Heart right ventricle (tissue), 16 donors: ENCODE data around the gene TBATA. TPM values are rescaled to one million over a fixed set of nuclear protein-coding genes. Genes with fewer than 3 reads are reported as not detected.
"Not testable (repeated sequence)": the region's sequence is repeated elsewhere in the genome, so short reads cannot be mapped to it uniquely, and the experiment has no call there.

Source experiments
- ATAC-seq, 8 donors: fragments of 200-7000 bp; cut with Tn5 transposase; one replicate each; pipeline ENCODE4 v1.9.1; 2020; ENCODE audit warnings: mild to moderate bottlenecking in 8 of 8, moderate library complexity in 8 of 8, moderate number of reproducible peaks in 1 of 8
- DNase-seq, 2 donors: peaks; one replicate each; pipeline ENCODE4 v3.0.0-alpha.2; 2020
- H3K27ac ChIP-seq, 10 donors: fragments of 200-600 bp; sonication (generic) in 2 of 10; one replicate each; pipeline versions ENCODE4 v1.5.0 to v1.8.0; 2020 to 2022; ENCODE audit warnings: mild to moderate bottlenecking in 3 of 10
- H3K27me3 ChIP-seq, 7 donors: fragments of 200-600 bp; one replicate each; pipeline ENCODE4 v1.8.0; 2021 to 2022; ENCODE audit warnings: mild to moderate bottlenecking in 2 of 7
- H3K36me3 ChIP-seq, 9 donors: fragments of 200-600 bp; sonication (generic) in 1 of 9; one replicate each; pipeline versions ENCODE4 v1.5.0 to v1.8.0; 2020 to 2022; ENCODE audit warnings: mild to moderate bottlenecking in 2 of 9
- H3K4me1 ChIP-seq, 9 donors: fragments of 200-600 bp; sonication (generic) in 1 of 9; one replicate each; pipeline versions ENCODE4 v1.5.0 to v1.8.0; 2020 to 2022; ENCODE audit warnings: mild to moderate bottlenecking in 4 of 9
- H3K4me3 ChIP-seq, 10 donors: fragments of 200-600 bp; sonication (generic) in 2 of 10; one replicate each; pipeline versions ENCODE4 v1.5.0 to v1.8.0; 2020 to 2022; ENCODE audit warnings: mild to moderate bottlenecking in 7 of 10, moderate library complexity in 2 of 10
- H3K9me3 ChIP-seq, 11 donors: fragments of 200-600 bp in 10 of 11; sonication (generic) in 2 of 11; one replicate each; pipeline versions ENCODE4 v1.5.0 to v1.8.0; 2013 to 2022; ENCODE audit warnings: mild to moderate bottlenecking in 2 of 11, control low read depth in 1 of 11, moderate library complexity in 1 of 11
- WGBS, 2 donors: extraction: QIAGEN DNeasy Blood & Tissue Kit; methylation state at CpG; one replicate each; pipeline ENCODE4 v1.1.7; 2013; ENCODE audit warnings: inconsistent platforms in 1 of 2; 5-methylcytosine and 5-hydroxymethylcytosine counted together
- intact Hi-C, 10 donors: fragments of 100-400 bp; cut with DNase I; formaldehyde crosslinking; loops; one replicate each; pipeline versions ENCODE4 v1.11.1 to v1.14.2; 2022
- polyA plus RNA-seq, 2 donors: library from polyadenylated mRNA; stranded (reverse); fragments of 200-250 nt; gene quantifications; one replicate each; pipeline ENCODE4 v1.2.3, GENCODE V29; 2013
- total RNA-seq, 10 donors: library from RNA; stranded (reverse); fragmentation: NEBNext Ultra II Directional in 3 of 10; extraction: Animal tissue kit (Norgen Biotek cat#: 25700) in 3 of 10; gene quantifications; one replicate each; pipeline versions ENCODE4 v1.2.1 to v1.2.4, GENCODE V29; 2021 to 2023
- TF ChIP-seq, protein P1 (sequence below), 9 donors: fragments of 200-600 bp; sonication (generic) in 2 of 9; IDR thresholded peaks; one replicate each; pipeline versions ENCODE4 v1.5.0 to v1.8.0; 2021 to 2022; ENCODE audit warnings: antibody characterized with exemption in 9 of 9, mild to moderate bottlenecking in 5 of 9, moderate library complexity in 1 of 9
- donor health status: Arrhythmogenic right ventricular cardiomyopathy.
- donor health status: ischemic (EF 13 %, LVEDD 7.1; RV severe dilation, severe dysfunction).
- donor health status: healthy with polysubstance abuse.
- donor health status: DM: no; HTN: yes; CAD: no.
- donor health status: DM: no; HTN: no; CAD: no.
- donor health status: ischemic (EF 25% LVEDD 6.9; RV normal size, moderate dysfunction).
- donor health status: ischemic (EF 25% LVEDD 5.7; RV mildly dilated, moderate dysfunction).
- donor health status: healthy.
- donor health status: DM: yes; HTN: yes; CAD: no.
- donor health status: Ischemic cardiomyopathy.
- donor health status: ischemic (EF 35%, LVEDD 5.7; RV mildly dilated, moderate dysfunction).
- donor health status: nonischemic (EF 11% LVEDD 7.7; RV severe dilation, severe dysfunction).
- donor health status: DM: yes; HTN: yes; CAD: no.
- donor health status: PGD.
- donor health status: ischemic (EF 29% LVEDD 5.4; RV normal size, mild dysfunction).
- donor health status: nonischemic (EF 23%, LVEDD 6.1; RV moderate dilation, normal function).

Gene TBATA
- total and polyA plus RNA-seq, 12 donors = not detected

DNA sequence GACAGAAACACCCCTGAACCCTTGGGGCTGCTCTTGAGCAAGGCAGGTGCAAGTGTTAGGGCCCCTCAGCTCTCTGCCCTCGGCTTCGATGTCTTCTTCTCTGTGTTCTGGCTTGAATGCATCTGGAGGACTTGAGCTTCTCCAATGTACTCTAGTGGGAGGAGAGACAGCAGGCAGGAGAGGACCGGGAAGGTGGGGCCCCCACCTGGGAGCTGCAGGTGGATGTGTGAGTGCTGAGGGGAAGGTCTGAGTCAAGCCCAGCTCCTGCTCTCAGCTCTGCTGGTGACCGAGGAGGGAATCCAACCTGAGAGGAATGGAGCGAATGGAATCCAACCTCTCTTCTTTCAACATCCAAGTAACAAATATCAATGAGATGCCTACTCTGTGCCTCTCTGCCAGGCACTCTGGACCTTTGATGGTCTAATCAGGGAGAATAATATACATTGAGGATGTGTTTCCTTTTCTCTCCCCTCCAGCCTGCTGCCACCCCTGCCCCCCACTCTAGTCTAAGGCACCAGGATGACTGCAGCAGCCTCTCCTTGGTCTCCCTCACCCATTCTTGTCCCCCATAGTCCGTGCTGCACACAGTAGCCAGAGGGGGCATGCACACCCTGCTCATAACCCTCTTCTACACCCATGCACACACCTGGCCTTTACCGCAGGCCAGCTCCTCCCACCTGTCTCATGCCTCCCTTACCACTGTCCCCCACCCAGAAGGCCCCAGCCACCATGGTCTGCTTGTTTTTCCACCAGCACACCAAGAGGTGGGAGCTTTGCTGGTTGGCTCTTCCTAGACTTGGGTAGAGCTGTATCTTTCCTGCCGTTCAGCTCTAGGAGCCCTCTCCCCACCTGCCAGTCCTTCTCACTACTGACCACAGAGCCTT, 13.6 kb downstream of the TBATA start:
- Histone ChIP-seq H3K9me3 (no peaks in the 10 kb centered on the region), H3K27ac (no peak overlapping the region), H3K4me1 (no peaks in the 10 kb centered on the region), H3K27me3 (peaks cover 0 to 4% (median 0%) of the 10 kb centered on the region in 7 donors), H3K36me3 (no peaks in the 10 kb centered on the region), H3K4me3 (no peak overlapping the region)
- no peak for ATAC-seq
- no peak for DNase-seq
- intact Hi-C loops = no loop called here
- 92% methylated on average over 8 of the region's 8 CpGs for WGBS, 2 donors
- TF ChIP-seq, protein P1, sequence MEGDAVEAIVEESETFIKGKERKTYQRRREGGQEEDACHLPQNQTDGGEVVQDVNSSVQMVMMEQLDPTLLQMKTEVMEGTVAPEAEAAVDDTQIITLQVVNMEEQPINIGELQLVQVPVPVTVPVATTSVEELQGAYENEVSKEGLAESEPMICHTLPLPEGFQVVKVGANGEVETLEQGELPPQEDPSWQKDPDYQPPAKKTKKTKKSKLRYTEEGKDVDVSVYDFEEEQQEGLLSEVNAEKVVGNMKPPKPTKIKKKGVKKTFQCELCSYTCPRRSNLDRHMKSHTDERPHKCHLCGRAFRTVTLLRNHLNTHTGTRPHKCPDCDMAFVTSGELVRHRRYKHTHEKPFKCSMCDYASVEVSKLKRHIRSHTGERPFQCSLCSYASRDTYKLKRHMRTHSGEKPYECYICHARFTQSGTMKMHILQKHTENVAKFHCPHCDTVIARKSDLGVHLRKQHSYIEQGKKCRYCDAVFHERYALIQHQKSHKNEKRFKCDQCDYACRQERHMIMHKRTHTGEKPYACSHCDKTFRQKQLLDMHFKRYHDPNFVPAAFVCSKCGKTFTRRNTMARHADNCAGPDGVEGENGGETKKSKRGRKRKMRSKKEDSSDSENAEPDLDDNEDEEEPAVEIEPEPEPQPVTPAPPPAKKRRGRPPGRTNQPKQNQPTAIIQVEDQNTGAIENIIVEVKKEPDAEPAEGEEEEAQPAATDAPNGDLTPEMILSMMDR (IDR thresholded peaks at IDR 0.05) = no peak

DNA sequence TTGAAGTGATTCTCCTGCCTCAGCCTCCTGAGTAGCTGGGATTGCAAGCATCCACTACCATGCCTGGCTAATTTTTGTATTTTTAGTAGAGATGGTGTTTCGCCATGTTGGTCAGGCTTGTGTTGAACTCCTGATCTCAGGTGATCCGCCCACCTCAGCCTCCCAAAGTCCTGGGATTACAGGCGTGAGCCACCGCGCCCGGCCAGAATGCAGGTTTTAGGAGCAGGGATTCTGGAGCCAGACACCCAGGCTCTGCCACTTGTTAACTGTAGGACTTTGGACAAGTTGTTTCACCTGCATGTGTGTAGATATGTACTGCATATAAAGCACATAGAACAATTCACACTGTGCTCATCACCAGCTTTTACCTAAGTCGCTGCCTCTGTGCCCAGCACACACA, 14.7 kb downstream of the TBATA start:
- H3K36me3 ChIP-seq, DNase-seq, H3K27ac ChIP-seq, H3K27me3 ChIP-seq, H3K4me1 ChIP-seq, intact Hi-C loops, H3K4me3 ChIP-seq, ATAC-seq, H3K9me3 ChIP-seq: not testable (repeated sequence)
- WGBS, 2 donors = 93 to 97% methylated on average over 7 of the region's 7 CpGs

DNA sequence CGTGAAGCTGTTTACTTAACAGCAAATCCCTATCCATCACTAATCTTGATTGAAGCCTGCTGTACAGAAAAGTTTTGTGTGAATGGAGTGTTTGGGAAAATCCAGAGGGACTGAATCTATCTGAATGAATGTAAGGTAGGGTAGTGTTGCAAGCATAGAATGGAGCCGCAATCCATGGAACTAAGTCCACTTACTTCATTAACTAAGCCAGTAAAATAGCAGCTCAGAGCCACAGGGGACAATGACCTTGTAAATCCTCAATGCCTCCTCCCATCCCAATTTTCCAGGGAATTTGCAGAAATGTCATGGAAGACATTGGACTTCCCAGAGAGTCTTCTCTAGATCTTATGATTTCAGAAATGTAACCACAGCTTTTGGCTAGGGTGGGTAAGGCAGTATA, 15.2 kb downstream of the TBATA start:
- 88% methylated on average over 2 of the region's 2 CpGs for WGBS, 2 donors
- TF ChIP-seq, protein P1 (IDR thresholded peaks at IDR 0.05) = no peak
- Histone ChIP-seq H3K4me1 (no peaks in the 10 kb centered on the region), H3K36me3 (no peaks in the 10 kb centered on the region), H3K4me3 (no peak overlapping the region), H3K9me3 (peaks cover 0 to 10% (median 0%) of the 10 kb centered on the region in 11 donors), H3K27ac (no peak overlapping the region), H3K27me3 (peaks cover 0 to 12% (median 0%) of the 10 kb centered on the region in 7 donors)
- no peak for DNase-seq
- intact Hi-C loops = no loop called here
- no peak for ATAC-seq

DNA sequence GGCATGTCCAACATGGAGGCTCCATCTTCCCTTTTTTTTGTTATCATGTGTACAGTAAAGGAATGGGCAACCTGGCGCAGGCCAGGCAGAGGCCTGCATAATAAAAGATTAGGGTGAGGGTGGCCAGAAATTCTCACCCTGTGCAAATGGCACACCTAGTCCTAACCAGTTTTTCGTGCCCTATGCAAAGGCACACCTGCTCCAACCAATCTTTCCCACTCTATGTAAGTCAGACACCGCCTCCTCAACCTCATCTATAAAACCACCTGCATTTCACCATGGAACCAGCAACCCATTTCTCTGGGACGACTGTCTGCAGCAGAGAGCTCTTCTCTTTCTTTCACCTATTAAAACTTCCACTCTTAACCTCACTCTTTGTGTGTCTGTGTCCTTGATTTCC, 16.1 kb downstream of the TBATA start:
- Histone ChIP-seq H3K4me1 (no peaks in the 10 kb centered on the region), H3K36me3 (no peaks in the 10 kb centered on the region), H3K27ac (no peak overlapping the region), H3K27me3 (peaks cover 0 to 15% (median 0%) of the 10 kb centered on the region in 7 donors), H3K4me3 (no peak overlapping the region), H3K9me3 (peaks cover 0 to 10% (median 0%) of the 10 kb centered on the region in 11 donors)
- TF ChIP-seq, protein P1 (IDR thresholded peaks at IDR 0.05) = no peak
- DNase-seq (no peak), ATAC-seq (no peak)
- intact Hi-C loops = no loop called here
- WGBS, 2 donors = 89 to 92% methylated on average over 4 of the region's 4 CpGs

DNA sequence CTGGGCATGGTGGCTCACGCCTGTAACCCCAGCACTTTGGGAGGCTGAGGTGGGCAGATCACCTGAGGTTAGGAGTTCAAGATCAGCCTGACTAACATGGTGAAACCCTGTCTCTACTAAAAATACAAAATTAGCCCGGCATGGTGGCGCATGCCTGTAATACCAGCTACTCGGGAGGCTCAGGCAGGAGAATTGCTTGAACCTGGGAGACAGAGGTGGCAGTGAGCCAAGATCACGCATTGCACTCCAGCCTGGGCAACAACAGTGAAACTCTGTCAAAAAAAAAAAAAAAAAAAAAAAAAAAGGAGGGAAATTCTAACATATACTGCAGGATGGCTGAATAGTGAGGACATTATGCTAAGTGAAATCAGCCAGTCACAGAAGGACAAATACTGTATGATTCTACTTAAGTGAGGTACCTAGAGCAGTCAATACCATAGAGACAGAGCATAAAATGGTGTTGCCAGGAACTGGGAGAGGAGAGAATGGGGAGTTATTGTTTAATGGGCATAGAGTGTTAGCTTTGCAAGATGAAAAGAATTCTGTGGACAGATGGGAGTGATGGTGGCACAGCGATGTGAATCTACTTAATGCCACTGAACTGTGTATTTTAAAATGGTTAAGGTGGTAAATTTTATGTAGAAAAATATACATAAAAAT, 17.0 kb downstream of the TBATA start:
- H3K27me3 ChIP-seq = peaks cover 0 to 15% (median 0%) of the 10 kb centered on the region in 7 donors
- ATAC-seq, DNase-seq, H3K36me3 ChIP-seq, H3K4me3 ChIP-seq, H3K27ac ChIP-seq, H3K4me1 ChIP-seq, intact Hi-C loops: not testable (repeated sequence)
- WGBS, 2 donors = 83 to 84% methylated on average over 6 of the region's 6 CpGs
- H3K9me3 ChIP-seq = peaks cover 0 to 10% (median 0%) of the 10 kb centered on the region in 11 donors
